NT2/D1 (cell line): ENCODE data around the gene FAM204A.

Source experiments
- YY1 ChIP-seq: IDR thresholded peaks from 2 replicates; pipeline ENCODE4 v1.6.1; 2011; ENCODE audit not compliant: insufficient read length, insufficient read depth
- ZNF274 ChIP-seq: IDR thresholded peaks from 2 replicates; pipeline ENCODE4 v1.6.1; 2011; ENCODE audit warnings: mild to moderate bottlenecking, low read depth, low read length

DNA sequence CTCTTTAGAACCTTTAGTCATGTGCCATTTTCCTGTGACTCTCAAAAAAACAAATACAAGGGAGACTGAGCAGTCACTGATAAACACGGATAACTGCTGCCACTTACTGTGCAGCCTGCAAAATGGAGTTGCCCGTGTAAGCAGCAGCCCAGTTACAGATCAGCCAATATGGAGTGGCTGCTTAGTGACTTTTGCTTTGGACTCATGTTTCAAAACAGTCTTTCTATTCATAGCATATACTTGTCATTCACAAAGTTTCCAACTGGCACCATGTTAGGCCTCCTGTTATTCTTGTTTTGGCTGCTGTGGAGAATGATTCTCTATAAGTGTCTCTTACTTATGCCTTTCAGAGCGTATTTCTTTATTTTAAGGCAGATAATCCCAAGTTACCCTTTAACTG is 3.0 kb downstream of the FAM204A start:
- TF ChIP-seq ZNF274 (no peak), YY1 (no peak)
